Measurements from ENCODE around the gene TPTE. TPM values are rescaled to one million over a fixed set of nuclear protein-coding genes. Genes with fewer than 3 reads are reported as not detected.
"Not testable (repeated sequence)": the region's sequence is repeated elsewhere in the genome, so short reads cannot be mapped to it uniquely, and the experiment has no call there.

The TPTE gene
- total RNA-seq, 2 donors from 2014 or later, result not detected

GRCh38 chr21:10640446-10640845 is 119.1 kb downstream of the TPTE start:
- H3K36me3 ChIP-seq, result no peaks in the 10 kb centered on the region

GRCh38 chr21:10641107-10641506 is 119.7 kb downstream of the TPTE start:
- Histone ChIP-seq H3K9me3 (peaks cover 0 to 7% of the 10 kb centered on the region in 2 donors), H3K36me3 (no peaks in the 10 kb centered on the region), H3K27me3 (no peaks in the 10 kb centered on the region), H3K27ac (no peak overlapping the region), H3K4me3 (no peak overlapping the region), H3K4me1 (no peaks in the 10 kb centered on the region)
- no peak for DNase-seq (ENCODE audit: low spot score)
- TF ChIP-seq CTCF (IDR thresholded peaks at IDR 0.05), result no peak

More at GRCh38 chr21:10640446-10640845, 119.1 kb downstream of the TPTE start:
- H3K4me1 ChIP-seq, result no peaks in the 10 kb centered on the region
- DNase-seq (ENCODE audit: low spot score), result no peak
- H3K27me3 ChIP-seq, result no peaks in the 10 kb centered on the region
- TF ChIP-seq CTCF (IDR thresholded peaks at IDR 0.05), result no peak
- no peak overlapping the region for H3K4me3 ChIP-seq
- no peak overlapping the region for H3K27ac ChIP-seq
- H3K9me3 ChIP-seq, result peaks cover 0 to 14% of the 10 kb centered on the region in 2 donors

GRCh38 chr21:10645667-10646066 is 124.3 kb downstream of the TPTE start:
- H3K36me3 ChIP-seq; H3K27me3 ChIP-seq; H3K9me3 ChIP-seq; DNase-seq (ENCODE audit: low spot score); H3K27ac ChIP-seq; H3K4me3 ChIP-seq; H3K4me1 ChIP-seq: not testable (repeated sequence)

- not testable (repeated sequence) for H3K27me3 ChIP-seq; DNase-seq (ENCODE audit: low spot score); H3K27ac ChIP-seq; H3K9me3 ChIP-seq; H3K36me3 ChIP-seq; H3K4me1 ChIP-seq; H3K4me3 ChIP-seq
These were observed 128.2 kb downstream of the TPTE start for GRCh38 chr21:10649350-10650149.

GRCh38 chr21:10650297-10650696 is 128.9 kb downstream of the TPTE start:
- DNase-seq (ENCODE audit: low spot score); H3K4me3 ChIP-seq; H3K36me3 ChIP-seq; H3K27me3 ChIP-seq; H3K9me3 ChIP-seq; H3K27ac ChIP-seq; H3K4me1 ChIP-seq: not testable (repeated sequence)
